CD4-positive, CD25-positive, alpha-beta regulatory T cell (primary cell): Measurements from ENCODE around the gene MEAF6. TPM values are rescaled to one million over a fixed set of nuclear protein-coding genes. Genes with fewer than 3 reads are reported as not detected.

Experiments
- polyA plus RNA-seq, 4 donors: library from polyadenylated mRNA; unstranded; fragments of 300-500 nt; fragmentation: Illumina TruSeq; gene quantifications; one replicate each; pipeline ENCODE4 v1.2.3, GENCODE V29; 2021
- total RNA-seq: library from RNA; stranded (reverse); gene quantifications from one replicate; pipeline ENCODE4 v1.2.3, GENCODE V29; 2022

MEAF6 gene
- total and polyA plus RNA-seq, 5 donors from 2014 or later: 52.3 to 163 (median 150) TPM

Other genes with a start within 250 kb of the MEAF6 start
- gene ZC3H12A, start 40.2 kb downstream of the MEAF6 start, total RNA-seq: 205 TPM
- 10 to 100 TPM in 3 of 4 donors, 1 to 10 TPM in 1; 9.9 to 16.7 (median 13.1) TPM for gene ZC3H12A, start 40.2 kb downstream of the MEAF6 start, polyA plus RNA-seq
- gene SNIP1, start 39.5 kb upstream of the MEAF6 start, total RNA-seq: 52.3 TPM
- gene SNIP1, start 39.5 kb upstream of the MEAF6 start, polyA plus RNA-seq: 1 to 10 TPM; 1.5 to 5.8 (median 4.6) TPM
- gene DNALI1, start 42.2 kb upstream of the MEAF6 start, total RNA-seq: 0.25 TPM
- gene DNALI1, start 42.2 kb upstream of the MEAF6 start, polyA plus RNA-seq: under 1 TPM in 2 of 4 donors, not detected in 2; 0.22 to 0.32 TPM
- gene GNL2, start 81.2 kb upstream of the MEAF6 start, total RNA-seq: 58.9 TPM
- gene GNL2, start 81.2 kb upstream of the MEAF6 start, polyA plus RNA-seq: 10 to 100 TPM; 37.3 to 46.5 (median 42.9) TPM
- gene RSPO1, start 120.1 kb upstream of the MEAF6 start, total RNA-seq: not detected
- gene RSPO1, start 120.1 kb upstream of the MEAF6 start, polyA plus RNA-seq: not detected
- gene CDCA8, start 177.8 kb upstream of the MEAF6 start, total RNA-seq: 1.3 TPM
- 1 to 10 TPM; 2.5 to 3.7 (median 3.1) TPM for gene CDCA8, start 177.8 kb upstream of the MEAF6 start, polyA plus RNA-seq